ENCODE measurements around the gene OR1N2.
A peak's percentile ranks its signal among the peaks of the same experiment; 100 is the strongest.
"Not testable (repeated sequence)": the region's sequence is repeated elsewhere in the genome, so short reads cannot be mapped to it uniquely, and the experiment has no call there.

OR1N2 gene

DNA sequence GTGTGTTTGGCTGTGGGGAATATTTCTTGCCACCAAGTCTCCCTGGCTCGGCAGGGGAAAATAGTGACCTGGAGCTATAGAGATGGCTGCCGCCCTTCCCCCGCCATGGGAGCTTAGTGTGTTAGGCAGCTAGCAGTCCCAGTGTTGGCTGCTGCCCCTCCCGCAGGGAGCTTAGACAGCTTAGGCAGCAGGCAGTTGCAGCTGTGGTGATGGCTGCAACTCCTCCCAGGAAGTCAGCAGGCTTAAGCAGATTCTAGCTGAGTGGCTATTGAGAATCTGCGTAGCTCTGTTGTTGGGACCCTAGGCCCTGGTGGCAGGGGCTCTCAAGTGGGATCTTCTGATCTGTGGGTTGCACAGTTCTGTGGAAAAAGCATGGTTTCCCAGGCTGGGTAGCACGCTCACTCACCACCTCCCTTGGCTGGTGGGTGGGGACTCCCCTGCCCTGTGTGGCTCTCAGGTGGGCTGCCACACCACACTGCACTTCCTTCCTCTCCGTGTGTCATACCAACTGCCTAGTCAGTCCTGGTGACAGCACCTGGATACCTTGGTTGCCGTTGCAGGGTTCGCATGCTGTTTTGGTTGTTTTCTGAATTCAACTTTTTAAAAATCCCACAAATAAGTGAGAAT is 9.3 kb downstream of the OR1N2 start:
- no peak for DNase-seq (ENCODE audit: low read depth)
- TF ChIP-seq, protein P1, sequence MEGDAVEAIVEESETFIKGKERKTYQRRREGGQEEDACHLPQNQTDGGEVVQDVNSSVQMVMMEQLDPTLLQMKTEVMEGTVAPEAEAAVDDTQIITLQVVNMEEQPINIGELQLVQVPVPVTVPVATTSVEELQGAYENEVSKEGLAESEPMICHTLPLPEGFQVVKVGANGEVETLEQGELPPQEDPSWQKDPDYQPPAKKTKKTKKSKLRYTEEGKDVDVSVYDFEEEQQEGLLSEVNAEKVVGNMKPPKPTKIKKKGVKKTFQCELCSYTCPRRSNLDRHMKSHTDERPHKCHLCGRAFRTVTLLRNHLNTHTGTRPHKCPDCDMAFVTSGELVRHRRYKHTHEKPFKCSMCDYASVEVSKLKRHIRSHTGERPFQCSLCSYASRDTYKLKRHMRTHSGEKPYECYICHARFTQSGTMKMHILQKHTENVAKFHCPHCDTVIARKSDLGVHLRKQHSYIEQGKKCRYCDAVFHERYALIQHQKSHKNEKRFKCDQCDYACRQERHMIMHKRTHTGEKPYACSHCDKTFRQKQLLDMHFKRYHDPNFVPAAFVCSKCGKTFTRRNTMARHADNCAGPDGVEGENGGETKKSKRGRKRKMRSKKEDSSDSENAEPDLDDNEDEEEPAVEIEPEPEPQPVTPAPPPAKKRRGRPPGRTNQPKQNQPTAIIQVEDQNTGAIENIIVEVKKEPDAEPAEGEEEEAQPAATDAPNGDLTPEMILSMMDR (IDR thresholded peaks at IDR 0.05; ENCODE audit: low read length, missing control alignments), result no peak
- no peak overlapping the region for H3K4me3 ChIP-seq (replicated peaks; ENCODE audit: low read depth, low read length)

DNA sequence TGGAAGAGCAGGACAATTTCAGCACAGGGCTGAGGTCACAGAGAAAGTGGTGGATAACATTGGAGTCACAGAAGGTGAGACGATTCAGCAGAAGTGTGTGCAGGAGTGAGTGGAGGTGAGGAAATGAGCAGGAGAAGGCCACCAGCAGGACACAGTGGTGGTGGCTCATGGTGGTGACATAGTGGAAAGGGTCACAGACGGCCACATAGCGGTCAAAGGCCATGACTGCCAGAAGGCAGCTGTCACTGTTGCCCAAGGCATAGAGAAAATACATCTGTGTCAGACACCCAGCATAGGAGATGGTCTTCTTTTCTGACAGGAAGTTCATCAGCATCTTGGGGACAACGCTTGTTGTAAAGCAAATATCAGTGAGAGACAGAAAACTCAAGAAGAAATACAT is 15.0 kb downstream of the OR1N2 start:
- TF ChIP-seq, protein P1 (IDR thresholded peaks at IDR 0.05; ENCODE audit: low read length, missing control alignments), result no peak
- DNase-seq (ENCODE audit: low read depth), result no peak
- no peak overlapping the region for H3K4me3 ChIP-seq (replicated peaks; ENCODE audit: low read depth, low read length)

DNA sequence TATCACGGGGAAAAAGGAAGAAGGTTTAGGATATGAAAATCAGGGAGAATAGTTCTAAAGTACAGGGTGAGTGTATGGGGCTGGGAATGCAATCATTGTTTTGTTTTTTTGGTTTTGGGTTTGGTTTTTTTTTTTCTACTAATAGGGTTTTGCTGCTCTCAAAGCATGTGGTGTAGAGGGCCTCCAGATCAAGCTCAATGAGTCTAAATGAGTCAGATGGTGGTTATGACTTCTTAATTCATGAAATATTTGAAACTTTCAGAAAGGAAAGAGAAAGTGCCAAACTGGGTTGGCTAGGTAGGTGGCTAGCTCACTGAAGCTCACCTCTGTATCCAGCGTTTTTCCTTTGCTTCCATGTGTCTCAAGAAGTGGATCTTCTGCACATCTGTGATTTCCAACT is 19.5 kb downstream of the OR1N2 start:
- no peak overlapping the region for H3K4me3 ChIP-seq (replicated peaks; ENCODE audit: low read depth, low read length)
- TF ChIP-seq, protein P1 (IDR thresholded peaks at IDR 0.05; ENCODE audit: low read length, missing control alignments), result no peak
- DNase-seq (ENCODE audit: low read depth), result no peak

DNA sequence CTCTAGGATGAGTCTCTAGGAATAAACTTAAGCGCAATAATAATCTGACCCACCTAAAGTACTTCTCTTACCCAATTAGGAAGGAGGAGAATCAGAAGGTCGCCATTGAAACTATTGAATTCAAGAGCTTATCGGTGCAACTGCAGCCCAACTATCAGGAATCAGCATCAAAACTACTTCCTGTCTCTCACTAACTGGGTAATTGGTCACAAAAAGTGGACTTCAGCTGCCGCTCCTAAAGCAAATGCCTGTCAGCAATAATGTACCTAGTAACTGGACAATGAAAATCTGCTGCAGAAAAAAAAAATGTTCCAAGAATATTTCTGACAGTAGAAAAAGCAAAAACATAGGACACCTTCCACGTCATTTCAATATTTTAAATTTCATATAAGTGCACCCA is 27.0 kb downstream of the OR1N2 start:
- DNase-seq (ENCODE audit: low read depth), result no peak
- TF ChIP-seq, protein P1 (IDR thresholded peaks at IDR 0.05; ENCODE audit: low read length, missing control alignments), result no peak

DNA sequence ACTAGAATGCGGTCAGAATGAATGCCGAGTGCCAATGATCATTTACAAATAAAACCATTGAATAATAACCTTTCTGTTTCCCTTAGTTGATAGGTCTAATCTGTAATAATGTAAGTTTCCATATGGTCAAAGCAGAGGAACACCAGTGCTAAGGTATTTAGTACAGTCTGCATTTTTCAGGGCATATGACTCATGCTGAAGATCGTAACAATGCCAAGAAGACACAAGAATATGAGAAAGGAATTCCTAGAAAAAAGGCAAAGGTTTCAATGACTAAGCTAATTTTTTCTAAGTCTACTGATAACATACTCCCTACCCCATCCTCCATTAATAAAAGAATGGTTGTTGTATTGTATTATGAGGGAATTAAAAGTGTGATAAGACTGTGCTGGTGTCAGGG is 27.4 kb downstream of the OR1N2 start:
- DNase-seq (ENCODE audit: low read depth), result peak; percentile 83
- no peak overlapping the region for H3K4me3 ChIP-seq (replicated peaks; ENCODE audit: low read depth, low read length)
- TF ChIP-seq, protein P1 (IDR thresholded peaks at IDR 0.05; ENCODE audit: low read length, missing control alignments), result no peak

More for the DNA sequence above, 27.0 kb downstream of the OR1N2 start:
- H3K4me3 ChIP-seq (replicated peaks; ENCODE audit: low read depth, low read length), result no peak overlapping the region

DNA sequence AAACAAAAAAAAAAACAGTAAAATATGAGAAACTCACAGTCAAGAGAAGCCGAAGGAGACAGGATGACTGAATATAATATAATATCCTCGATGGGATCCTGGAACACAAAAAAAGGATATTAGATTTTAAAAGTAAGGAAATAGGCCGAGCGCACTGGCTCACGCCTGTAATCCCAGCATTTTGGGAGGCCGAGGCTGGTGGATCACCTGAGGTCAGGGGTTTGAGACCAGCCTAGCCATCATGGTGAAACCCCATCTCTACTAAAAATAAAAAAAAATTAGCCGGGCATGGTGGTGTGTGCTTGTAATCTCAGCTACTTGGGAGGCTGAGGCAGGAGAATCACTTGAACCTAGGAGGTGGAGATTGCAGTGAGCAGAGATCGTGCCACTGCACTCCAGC is 30.4 kb downstream of the OR1N2 start, which contains the start of gene OR1L8:
TSS of gene OR1L8 (minus strand) at position 101 of the 400 bp plus-strand sequence. CDS start 14,907 bp downstream, outside the sequence.
- DNase-seq (ENCODE audit: low read depth); H3K4me3 ChIP-seq (replicated peaks; ENCODE audit: low read depth, low read length): not testable (repeated sequence)
